Astrocyte (in vitro differentiated cells and primary cell): ENCODE results near the gene PDE4DIP. TPM values are rescaled to one million over a fixed set of nuclear protein-coding genes. Genes with fewer than 3 reads are reported as not detected.
"Not testable (repeated sequence)": the region's sequence is repeated elsewhere in the genome, so short reads cannot be mapped to it uniquely, and the experiment has no call there.

Experiments used
- DNase-seq: peaks from one replicate; pipeline ENCODE4 v3.0.0-alpha.2; 2010; ENCODE audit warnings: low read depth
- FAIRE-seq: peaks from 2 replicates; lab custom pipeline; 2011; peaks lifted over from hg19 to GRCh38; lab: Jason Lieb, UNC
- H2AFZ ChIP-seq: 2 replicates; pipeline ENCODE4 v1.6.0; 2012; ENCODE audit warnings: low read depth, low read length, inconsistent platforms
- H3K27ac ChIP-seq: 2 replicates; pipeline ENCODE4 v1.5.1; 2011; ENCODE audit warnings: low read depth, low read length, inconsistent platforms
- H3K27me3 ChIP-seq: 2 replicates; pipeline ENCODE4 v1.6.0; 2011; ENCODE audit warnings: low read length, inconsistent platforms; ENCODE audit not compliant: insufficient read depth
- H3K36me3 ChIP-seq: 2 replicates; pipeline ENCODE4 v1.5.1; 2011; ENCODE audit warnings: low read length, inconsistent platforms; ENCODE audit not compliant: insufficient read depth
- H3K4me1 ChIP-seq: 2 replicates; pipeline ENCODE4 v1.5.1; 2011; ENCODE audit warnings: low read length, inconsistent platforms; ENCODE audit not compliant: insufficient read depth
- H3K4me2 ChIP-seq: 2 replicates; pipeline ENCODE4 v1.6.0; 2012; ENCODE audit warnings: low read length, inconsistent platforms
- H3K4me3 ChIP-seq: 2 replicates; pipeline ENCODE4 v1.5.1; 2011; ENCODE audit warnings: low read depth, mild to moderate bottlenecking, low read length, inconsistent platforms; ENCODE audit not compliant: insufficient read depth
- H3K79me2 ChIP-seq: 2 replicates; pipeline ENCODE4 v1.6.0; 2012; ENCODE audit warnings: mild to moderate bottlenecking, low read length, inconsistent platforms; ENCODE audit not compliant: insufficient read depth
- H3K9ac ChIP-seq: 2 replicates; pipeline ENCODE4 v1.6.0; 2012; ENCODE audit warnings: mild to moderate bottlenecking, low read length, inconsistent platforms
- H3K9me3 ChIP-seq: 2 replicates; pipeline ENCODE4 v1.5.1; 2012; ENCODE audit warnings: low read depth, mild to moderate bottlenecking, low read length, inconsistent platforms; ENCODE audit not compliant: insufficient read depth
- H4K20me1 ChIP-seq: 2 replicates; pipeline ENCODE4 v1.6.0; 2012; ENCODE audit warnings: low read length, inconsistent platforms; ENCODE audit not compliant: insufficient read depth
- H3K27ac Mint-ChIP-seq: one replicate; pipeline ENCODE4 v1.8.0; 2021; ENCODE audit warnings: mild to moderate bottlenecking, mixed read lengths; ENCODE audit not compliant: unreplicated experiment
- H3K27me3 Mint-ChIP-seq: one replicate; pipeline ENCODE4 v1.8.0; 2021; ENCODE audit warnings: low read depth, mixed read lengths; ENCODE audit not compliant: unreplicated experiment
- H3K36me3 Mint-ChIP-seq: one replicate; pipeline ENCODE4 v1.8.0; 2021; ENCODE audit warnings: low read depth, mixed read lengths; ENCODE audit not compliant: unreplicated experiment
- H3K4me1 Mint-ChIP-seq: one replicate; pipeline ENCODE4 v1.8.0; 2021; ENCODE audit warnings: low read depth, mixed read lengths; ENCODE audit not compliant: unreplicated experiment
- H3K4me3 Mint-ChIP-seq: one replicate; pipeline ENCODE4 v1.8.0; 2021; ENCODE audit warnings: mild to moderate bottlenecking, moderate library complexity, mixed read lengths; ENCODE audit not compliant: unreplicated experiment
- H3K9me3 Mint-ChIP-seq: one replicate; pipeline ENCODE4 v1.8.0; 2021; ENCODE audit warnings: mild to moderate bottlenecking, mixed read lengths; ENCODE audit not compliant: unreplicated experiment
- total RNA-seq: library from RNA; stranded (reverse); gene quantifications from 2 replicates; pipeline ENCODE4 v1.2.1, GENCODE V29; 2021

PDE4DIP gene
- total RNA-seq, 1 donor from 2014 or later, result 41.6 TPM

DNA sequence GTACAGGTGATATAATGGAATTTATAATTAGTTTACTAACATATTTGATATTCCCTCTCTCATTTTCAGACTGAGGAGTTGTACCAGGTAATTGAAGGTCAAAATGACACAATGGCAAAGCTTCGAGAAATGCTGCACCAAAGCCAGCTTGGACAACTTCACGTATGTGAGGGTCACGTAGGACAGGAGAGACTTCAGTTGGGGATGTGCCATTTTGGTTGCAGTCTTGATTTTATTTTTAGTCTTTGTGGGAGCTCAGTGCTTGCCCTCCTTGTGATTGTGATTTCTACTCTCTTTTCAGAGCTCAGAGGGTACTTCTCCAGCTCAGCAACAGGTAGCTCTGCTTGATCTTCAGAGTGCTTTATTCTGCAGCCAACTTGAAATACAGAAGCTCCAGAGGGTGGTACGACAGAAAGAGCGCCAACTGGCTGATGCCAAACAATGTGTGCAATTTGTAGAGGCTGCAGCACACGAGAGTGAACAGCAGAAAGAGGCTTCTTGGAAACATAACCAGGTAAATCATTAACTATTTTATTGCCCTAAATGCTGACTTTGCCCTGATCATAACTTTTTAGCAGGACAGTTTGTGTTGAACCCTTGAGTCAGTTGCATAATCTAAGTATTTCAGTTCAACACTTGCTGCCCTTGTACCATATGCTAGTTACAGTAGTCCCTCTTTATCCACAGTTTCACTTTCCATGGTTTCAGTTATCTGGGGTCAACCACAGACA, 118.1 kb downstream of the PDE4DIP start:
- not testable (repeated sequence) for H3K27me3 ChIP-seq, H3K9me3 Mint-ChIP-seq, H3K27ac Mint-ChIP-seq, H3K4me2 ChIP-seq, H3K9me3 ChIP-seq, H3K36me3 Mint-ChIP-seq, H3K9ac ChIP-seq, H4K20me1 ChIP-seq, H2AFZ ChIP-seq, H3K79me2 ChIP-seq, H3K4me1 ChIP-seq, H3K4me3 Mint-ChIP-seq, DNase-seq, H3K27ac ChIP-seq, H3K4me3 ChIP-seq, H3K36me3 ChIP-seq, H3K4me1 Mint-ChIP-seq, H3K27me3 Mint-ChIP-seq, FAIRE-seq

DNA sequence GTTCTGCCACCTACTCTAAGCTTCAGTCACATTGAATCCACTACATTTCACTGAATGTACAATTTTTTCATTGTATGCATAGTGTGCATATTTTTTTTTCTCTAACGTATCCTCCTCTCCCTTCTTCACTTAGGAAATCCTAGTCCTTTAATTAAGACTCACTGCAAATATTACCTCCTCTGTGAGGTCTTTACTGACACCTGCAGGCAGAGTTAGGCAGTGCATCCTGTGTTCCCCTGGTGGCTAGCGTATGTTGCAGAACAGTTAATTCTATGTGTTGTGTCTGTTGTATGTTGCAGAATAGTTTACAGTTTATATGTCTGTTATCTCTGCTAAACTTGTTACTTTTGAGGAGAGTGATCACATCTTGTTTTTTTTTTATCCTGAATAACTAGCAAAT, 121.9 kb downstream of the PDE4DIP start:
- H3K27ac ChIP-seq, H3K27me3 ChIP-seq, H2AFZ ChIP-seq, H3K27me3 Mint-ChIP-seq, H3K4me1 ChIP-seq, H3K4me2 ChIP-seq, H3K9ac ChIP-seq, H3K36me3 Mint-ChIP-seq, H3K27ac Mint-ChIP-seq, H3K4me3 ChIP-seq, H3K9me3 Mint-ChIP-seq, H3K79me2 ChIP-seq, DNase-seq, H3K36me3 ChIP-seq, H3K4me3 Mint-ChIP-seq, H3K9me3 ChIP-seq, H4K20me1 ChIP-seq, FAIRE-seq, H3K4me1 Mint-ChIP-seq: not testable (repeated sequence)

- H3K27ac Mint-ChIP-seq, H3K9ac ChIP-seq, H2AFZ ChIP-seq, H4K20me1 ChIP-seq, H3K4me2 ChIP-seq, H3K79me2 ChIP-seq, H3K27me3 Mint-ChIP-seq, H3K36me3 ChIP-seq, H3K27me3 ChIP-seq, H3K4me3 Mint-ChIP-seq, H3K4me3 ChIP-seq, DNase-seq, H3K4me1 Mint-ChIP-seq, H3K9me3 Mint-ChIP-seq, FAIRE-seq, H3K9me3 ChIP-seq, H3K27ac ChIP-seq, H3K4me1 ChIP-seq, H3K36me3 Mint-ChIP-seq: not testable (repeated sequence)
Measured at GRCh38 chr1:148967580-148967979, 123.4 kb downstream of the PDE4DIP start.

DNA sequence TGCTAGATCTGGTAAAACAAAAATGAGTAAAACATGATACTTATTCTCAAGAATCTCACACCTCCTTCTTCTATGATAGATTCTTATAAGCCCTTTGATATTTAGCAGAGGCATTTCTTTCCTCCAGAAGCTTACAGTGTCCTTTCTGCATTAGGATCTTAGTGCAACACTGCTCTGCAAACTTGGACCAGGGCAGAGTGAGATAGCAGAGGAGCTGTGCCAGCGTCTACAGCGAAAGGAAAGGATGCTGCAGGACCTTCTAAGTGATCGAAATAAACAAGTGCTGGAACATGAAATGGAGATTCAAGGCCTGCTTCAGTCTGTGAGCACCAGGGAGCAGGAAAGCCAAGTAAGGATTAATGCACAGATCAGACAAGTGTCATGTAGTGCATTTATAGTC, 124.5 kb downstream of the PDE4DIP start:
- FAIRE-seq, H3K4me3 Mint-ChIP-seq, H3K4me2 ChIP-seq, H3K27ac ChIP-seq, DNase-seq, H3K9me3 Mint-ChIP-seq, H3K4me1 Mint-ChIP-seq, H4K20me1 ChIP-seq, H3K4me1 ChIP-seq, H3K4me3 ChIP-seq, H2AFZ ChIP-seq, H3K36me3 Mint-ChIP-seq, H3K36me3 ChIP-seq, H3K9ac ChIP-seq, H3K27me3 ChIP-seq, H3K79me2 ChIP-seq, H3K27me3 Mint-ChIP-seq, H3K27ac Mint-ChIP-seq, H3K9me3 ChIP-seq: not testable (repeated sequence)

DNA sequence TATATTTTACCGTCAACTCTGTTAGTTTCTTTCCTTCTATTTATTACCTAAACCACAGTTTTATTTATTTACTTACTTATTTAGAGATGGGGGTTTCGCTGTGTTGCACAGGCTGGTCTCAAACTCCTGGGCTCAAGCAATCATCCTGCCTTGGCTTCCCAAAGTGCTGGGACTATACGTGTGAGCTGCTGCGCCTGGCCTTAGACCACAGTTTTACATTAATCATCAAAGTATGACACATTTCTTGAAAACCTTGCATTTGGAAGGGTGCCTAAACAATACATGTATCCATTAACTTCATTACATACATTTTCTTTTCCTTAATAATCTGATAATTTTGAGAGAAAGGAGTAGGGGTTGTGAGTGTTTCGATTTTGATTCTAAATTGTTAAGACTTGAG, 124.9 kb downstream of the PDE4DIP start:
- not testable (repeated sequence) for H3K4me3 ChIP-seq, DNase-seq, H3K9me3 Mint-ChIP-seq, H3K27ac ChIP-seq, H3K27ac Mint-ChIP-seq, H2AFZ ChIP-seq, H3K9ac ChIP-seq, H3K4me3 Mint-ChIP-seq, H3K27me3 Mint-ChIP-seq, H3K4me2 ChIP-seq, H3K36me3 Mint-ChIP-seq, H3K4me1 Mint-ChIP-seq, H3K4me1 ChIP-seq, H3K27me3 ChIP-seq, H3K36me3 ChIP-seq, H3K9me3 ChIP-seq, H3K79me2 ChIP-seq, FAIRE-seq, H4K20me1 ChIP-seq

DNA sequence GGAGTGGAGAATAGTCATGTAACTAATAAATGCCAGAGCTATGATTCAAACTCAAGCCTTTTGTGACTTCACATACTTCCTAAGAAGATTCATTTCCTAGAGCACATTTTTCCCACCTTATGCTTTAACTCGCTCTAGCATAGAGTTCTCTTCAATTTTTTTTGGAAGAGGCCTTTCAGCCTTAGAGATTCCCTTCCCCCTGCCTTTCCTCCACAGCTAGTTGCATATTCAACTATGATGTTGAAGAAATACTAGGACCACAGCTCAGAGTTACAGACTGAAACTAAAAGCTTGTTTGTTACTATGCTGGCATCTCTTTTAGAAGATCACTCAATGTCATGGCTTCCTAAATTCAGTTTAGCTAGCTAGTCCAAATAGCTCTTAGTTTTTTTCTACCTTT, 131.2 kb downstream of the PDE4DIP start:
- peak overlapping the region; percentile 66 for H3K4me3 Mint-ChIP-seq
- H3K36me3 Mint-ChIP-seq, H3K4me1 Mint-ChIP-seq, H3K27me3 Mint-ChIP-seq, H3K27me3 ChIP-seq, H3K4me1 ChIP-seq, H4K20me1 ChIP-seq, H3K4me3 ChIP-seq, H3K79me2 ChIP-seq, H2AFZ ChIP-seq, H3K9me3 ChIP-seq, H3K9me3 Mint-ChIP-seq: not testable (repeated sequence)
- peak overlapping the region; percentile 96 for H3K27ac Mint-ChIP-seq
- Histone ChIP-seq H3K36me3 (peaks cover 26% of the 10 kb centered on the region), H3K4me2 (peak overlapping the region; percentile 59), H3K27ac (peak overlapping the region; percentile 81), H3K9ac (peak overlapping the region; percentile 59)
- DNase-seq, result peak; percentile 60
- peak; percentile 89 for FAIRE-seq
